SJCRH30 (cell line): ENCODE measurements around the gene HAUS8. TPM values are rescaled to one million over a fixed set of nuclear protein-coding genes. Genes with fewer than 3 reads are reported as not detected.
"Not testable (repeated sequence)": the region's sequence is repeated elsewhere in the genome, so short reads cannot be mapped to it uniquely, and the experiment has no call there.

Experiments used
- DNase-seq, 2 experiments: peaks; one replicate each; pipeline ENCODE4 v3.0.0-alpha.2; 2015 to 2020
- H3K27ac ChIP-seq: fragments of 250-450 bp; sonication (Bioruptor Pico); 2 replicates; pipeline ENCODE4 v1.5.1; 2020; ENCODE audit warnings: mild to moderate bottlenecking, moderate library complexity
- H3K27me3 ChIP-seq: fragments of 250-450 bp; sonication (Bioruptor Pico); 2 replicates; pipeline ENCODE4 v1.5.1; 2020; ENCODE audit warnings: mild to moderate bottlenecking, moderate library complexity
- H3K36me3 ChIP-seq: fragments of 250-450 bp; sonication (Bioruptor Pico); 2 replicates; pipeline ENCODE4 v1.5.1; 2020; ENCODE audit warnings: mild to moderate bottlenecking, moderate library complexity
- H3K4me1 ChIP-seq: fragments of 250-450 bp; sonication (Bioruptor Pico); 2 replicates; pipeline ENCODE4 v1.5.1; 2020; ENCODE audit warnings: mild to moderate bottlenecking, moderate library complexity
- H3K4me3 ChIP-seq: fragments of 250-450 bp; sonication (Bioruptor Pico); 2 replicates; pipeline ENCODE4 v1.5.1; 2020; ENCODE audit warnings: mild to moderate bottlenecking, moderate library complexity
- H3K9me3 ChIP-seq: fragments of 250-450 bp; sonication (Bioruptor Pico); replicated peaks from 2 replicates; pipeline ENCODE4 v1.5.1; 2020; ENCODE audit warnings: mild to moderate bottlenecking, moderate library complexity
- total RNA-seq: library from RNA; depleted of rRNA; stranded (reverse); fragments of >200 nt; shearing (Covaris generic); gene quantifications from 2 replicates; pipeline ENCODE4 v1.2.3, GENCODE V29; 2014

HAUS8 gene
- total RNA-seq, 1 experiment from 2014 or later = 23.9 TPM

- no peak for DNase-seq
- Histone ChIP-seq H3K9me3 (no peaks in the 10 kb centered on the region), H3K4me3 (no peak overlapping the region), H3K27ac (no peak overlapping the region), H3K27me3 (no peaks in the 10 kb centered on the region), H3K4me1 (no peaks in the 10 kb centered on the region), H3K36me3 (peaks cover 10% of the 10 kb centered on the region; the same call in 1 of the 2 replicates)
These were observed 31.5 kb downstream of the HAUS8 start for GRCh38 chr19:17043744-17044143.

- no peak for DNase-seq
These were observed 33.3 kb downstream of the HAUS8 start for GRCh38 chr19:17041976-17042375.

GRCh38 chr19:17037966-17038500, 37.2 kb downstream of the HAUS8 start:
- DNase-seq = no peak
- Histone ChIP-seq H3K4me3 (no peak overlapping the region), H3K36me3 (no peaks in the 10 kb centered on the region), H3K27ac (no peak overlapping the region), H3K9me3 (no peaks in the 10 kb centered on the region), H3K27me3 (no peaks in the 10 kb centered on the region; the same call in 1 of the 2 replicates), H3K4me1 (no peaks in the 10 kb centered on the region)

More at GRCh38 chr19:17041976-17042375, 33.3 kb downstream of the HAUS8 start:
- no peaks in the 10 kb centered on the region for H3K9me3 ChIP-seq
- no peaks in the 10 kb centered on the region; the same call in 1 of the 2 replicates for H3K27me3 ChIP-seq
- H3K4me1 ChIP-seq = no peaks in the 10 kb centered on the region
- no peak overlapping the region for H3K27ac ChIP-seq
- no peak overlapping the region for H3K4me3 ChIP-seq
- H3K36me3 ChIP-seq = no peaks in the 10 kb centered on the region

- H3K27ac ChIP-seq = no peak overlapping the region
- H3K4me1 ChIP-seq = no peaks in the 10 kb centered on the region
- DNase-seq = no peak
- no peaks in the 10 kb centered on the region; the same call in 1 of the 2 replicates for H3K27me3 ChIP-seq
- H3K9me3 ChIP-seq = no peaks in the 10 kb centered on the region
- H3K36me3 ChIP-seq = no peaks in the 10 kb centered on the region
- H3K4me3 ChIP-seq = no peak overlapping the region
These were observed 38.1 kb downstream of the HAUS8 start for GRCh38 chr19:17037184-17037583.

GRCh38 chr19:17036640-17037039, 38.6 kb downstream of the HAUS8 start:
- no peaks in the 10 kb centered on the region; the same call in 1 of the 2 replicates for H3K27me3 ChIP-seq
- H3K27ac ChIP-seq = no peak overlapping the region
- no peaks in the 10 kb centered on the region for H3K4me1 ChIP-seq
- H3K36me3 ChIP-seq = no peaks in the 10 kb centered on the region
- DNase-seq = no peak
- H3K4me3 ChIP-seq = no peak overlapping the region
- H3K9me3 ChIP-seq = no peaks in the 10 kb centered on the region

GRCh38 chr19:17035842-17036424, 39.3 kb downstream of the HAUS8 start:
- DNase-seq = peak; percentile 25 to 50
- Histone ChIP-seq H3K27me3 (no peaks in the 10 kb centered on the region; the same call in 1 of the 2 replicates), H3K4me1 (no peaks in the 10 kb centered on the region), H3K36me3 (no peaks in the 10 kb centered on the region), H3K4me3 (no peak overlapping the region), H3K27ac (no peak overlapping the region), H3K9me3 (no peaks in the 10 kb centered on the region)

- H3K9me3 ChIP-seq = no peaks in the 10 kb centered on the region
- H3K36me3 ChIP-seq = no peaks in the 10 kb centered on the region
- no peak for DNase-seq
- H3K27ac ChIP-seq = no peak overlapping the region
- H3K4me3 ChIP-seq = no peak overlapping the region
- no peaks in the 10 kb centered on the region for H3K4me1 ChIP-seq
- H3K27me3 ChIP-seq = no peaks in the 10 kb centered on the region
These were observed 43.5 kb downstream of the HAUS8 start for GRCh38 chr19:17031741-17032140.

- DNase-seq = no peak
- Histone ChIP-seq H3K36me3 (no peaks in the 10 kb centered on the region), H3K4me1 (no peaks in the 10 kb centered on the region), H3K27me3 (no peaks in the 10 kb centered on the region), H3K27ac (no peak overlapping the region), H3K9me3 (no peaks in the 10 kb centered on the region; the same call in 1 of the 2 replicates), H3K4me3 (no peak overlapping the region)
These were observed 47.7 kb downstream of the HAUS8 start for GRCh38 chr19:17027535-17027975.

GRCh38 chr19:17026706-17027534, 48.3 kb downstream of the HAUS8 start, which contains the start of gene CPAMD8:
CPAMD8 (minus strand) TSS chr19:17026810; CDS start chr19:17026642, 168 bp downstream.
- H3K4me1 ChIP-seq = no peaks in the 10 kb centered on the region
- H3K9me3 ChIP-seq = no peaks in the 10 kb centered on the region; the same call in 1 of the 2 replicates
- no peak within 1 kb of the TSS for H3K27ac ChIP-seq
- H3K4me3 ChIP-seq = no peak within 1 kb of the TSS
- no peak for DNase-seq
- no peaks in the 10 kb centered on the region for H3K27me3 ChIP-seq
- H3K36me3 ChIP-seq = no peaks in the 10 kb centered on the region

- no peaks in the 10 kb centered on the region for H3K4me1 ChIP-seq
- H3K4me3 ChIP-seq = no peak overlapping the region
- no peaks in the 10 kb centered on the region for H3K36me3 ChIP-seq
- no peak for DNase-seq
- H3K27me3 ChIP-seq = no peaks in the 10 kb centered on the region
- H3K9me3 ChIP-seq = no peaks in the 10 kb centered on the region; the same call in 1 of the 2 replicates
- H3K27ac ChIP-seq = no peak overlapping the region
These were observed 49.1 kb downstream of the HAUS8 start for GRCh38 chr19:17025991-17026658.

GRCh38 chr19:17025361-17025760, 49.9 kb downstream of the HAUS8 start:
- no peak for DNase-seq
- no peak overlapping the region for H3K27ac ChIP-seq
- H3K9me3 ChIP-seq = no peaks in the 10 kb centered on the region; the same call in 1 of the 2 replicates
- no peaks in the 10 kb centered on the region for H3K27me3 ChIP-seq
- H3K36me3 ChIP-seq = no peaks in the 10 kb centered on the region
- no peak overlapping the region for H3K4me3 ChIP-seq
- H3K4me1 ChIP-seq = no peaks in the 10 kb centered on the region

GRCh38 chr19:17024941-17025340, 50.3 kb downstream of the HAUS8 start:
- H3K4me3 ChIP-seq, H3K27ac ChIP-seq, H3K27me3 ChIP-seq, H3K9me3 ChIP-seq, H3K4me1 ChIP-seq, H3K36me3 ChIP-seq, DNase-seq: not testable (repeated sequence)

GRCh38 chr19:17023805-17024204, 51.4 kb downstream of the HAUS8 start:
- Histone ChIP-seq H3K27me3 (no peaks in the 10 kb centered on the region), H3K9me3 (no peaks in the 10 kb centered on the region; the same call in 1 of the 2 replicates), H3K4me3 (no peak overlapping the region), H3K36me3 (no peaks in the 10 kb centered on the region), H3K27ac (no peak overlapping the region), H3K4me1 (no peaks in the 10 kb centered on the region)
- DNase-seq = no peak

- H3K27me3 ChIP-seq = no peaks in the 10 kb centered on the region
- DNase-seq = no peak
- no peaks in the 10 kb centered on the region; the same call in 1 of the 2 replicates for H3K9me3 ChIP-seq
- H3K27ac ChIP-seq = no peak overlapping the region
- no peaks in the 10 kb centered on the region for H3K36me3 ChIP-seq
- H3K4me3 ChIP-seq = no peak overlapping the region
- no peaks in the 10 kb centered on the region for H3K4me1 ChIP-seq
These were observed 52.5 kb downstream of the HAUS8 start for GRCh38 chr19:17022738-17023137.
